Keratinocyte (primary cell): Measurements from ENCODE around the gene MACROH2A1. TPM values are rescaled to one million over a fixed set of nuclear protein-coding genes. Genes with fewer than 3 reads are reported as not detected.

ENCODE experiments used
- DNase-seq: peaks from one replicate; pipeline ENCODE4 v3.0.0-alpha.2; 2011; ENCODE audit warnings: low read depth, missing footprints, low spot score
- FAIRE-seq: peaks from 2 replicates; lab custom pipeline; 2011; peaks lifted over from hg19 to GRCh38; lab: Jason Lieb, UNC
- H2AFZ ChIP-seq: 2 replicates; pipeline ENCODE4 v1.6.0; 2012; ENCODE audit warnings: low read length, control low read depth, inconsistent platforms; ENCODE audit not compliant: control insufficient read depth
- H3K27ac ChIP-seq: 2 replicates; pipeline ENCODE4 v1.5.1; 2011; ENCODE audit warnings: low read length; ENCODE audit not compliant: control insufficient read depth, insufficient read depth
- H3K27me3 ChIP-seq: 3 replicates; pipeline ENCODE4 v1.6.0; 2011; ENCODE audit warnings: low read length; ENCODE audit not compliant: control insufficient read depth, insufficient read depth; ENCODE audit errors: extremely low read depth
- H3K36me3 ChIP-seq, 2 experiments: 2 replicates in 1 of 2; 3 replicates in 1 of 2; pipeline ENCODE4 v1.5.1; 2011; ENCODE audit warnings: low read length in 2 of 2, mild to moderate bottlenecking in 1 of 2; ENCODE audit not compliant: control insufficient read depth in 2 of 2, insufficient read depth in 2 of 2; ENCODE audit errors: extremely low read depth in 1 of 2
- H3K4me1 ChIP-seq: 3 replicates; pipeline ENCODE4 v1.5.1; 2011; ENCODE audit warnings: low read length; ENCODE audit not compliant: control insufficient read depth, insufficient read depth; ENCODE audit errors: extremely low read depth
- H3K4me2 ChIP-seq: 3 replicates; pipeline ENCODE4 v1.6.0; 2011; ENCODE audit warnings: low read depth, low read length; ENCODE audit not compliant: control insufficient read depth, insufficient read depth; ENCODE audit errors: extremely low read depth
- H3K4me3 ChIP-seq, 3 experiments: fragments of 200-600 bp in 1 of 3; sonication (generic) in 1 of 3; 2 replicates in 2 of 3; 3 replicates in 1 of 3; pipeline ENCODE4 v1.5.1; 2011 to 2016; ENCODE audit warnings: low read length in 3 of 3, mild to moderate bottlenecking in 3 of 3, control low read depth in 2 of 3, inconsistent platforms in 1 of 3, low read depth in 1 of 3, mixed read lengths in 1 of 3, mixed run types in 1 of 3, moderate library complexity in 1 of 3; ENCODE audit not compliant: control insufficient read depth in 2 of 3, insufficient read depth in 2 of 3; ENCODE audit errors: extremely low read depth in 1 of 3
- H3K79me2 ChIP-seq: 2 replicates; pipeline ENCODE4 v1.6.0; 2012; ENCODE audit warnings: low read length; ENCODE audit not compliant: control insufficient read depth, insufficient read depth
- H3K9ac ChIP-seq: 3 replicates; pipeline ENCODE4 v1.6.0; 2011; ENCODE audit warnings: low read length; ENCODE audit not compliant: control insufficient read depth, insufficient read depth; ENCODE audit errors: extremely low read depth
- H3K9me1 ChIP-seq: 3 replicates; pipeline ENCODE4 v1.6.0; 2011; ENCODE audit warnings: low read length; ENCODE audit not compliant: control insufficient read depth, insufficient read depth; ENCODE audit errors: extremely low read depth
- H3K9me3 ChIP-seq: 2 replicates; pipeline ENCODE4 v1.5.1; 2012; ENCODE audit warnings: low read depth, low read length; ENCODE audit not compliant: control insufficient read depth
- H4K20me1 ChIP-seq: 3 replicates; pipeline ENCODE4 v1.6.0; 2011; ENCODE audit warnings: low read length; ENCODE audit not compliant: control insufficient read depth, insufficient read depth; ENCODE audit errors: extremely low read depth
- CTCF ChIP-seq, 3 experiments: IDR thresholded peaks in 1 of 3; conservative IDR thresholded peaks in 1 of 3; optimal IDR thresholded peaks in 1 of 3; 2 replicates in 2 of 3; 3 replicates in 1 of 3; pipeline versions ENCODE3 to v1.5.1; 2011; ENCODE audit warnings: low read length in 3 of 3, mild to moderate bottlenecking in 3 of 3, moderate library complexity in 2 of 3, control low read depth in 1 of 3, inconsistent platforms in 1 of 3; ENCODE audit not compliant: insufficient read depth in 2 of 3; ENCODE audit errors: extremely low read depth in 1 of 3
- EZH2 ChIP-seq: IDR thresholded peaks from one replicate; pipeline ENCODE4 v1.6.1; 2012; ENCODE audit warnings: inconsistent platforms, mild to moderate bottlenecking, low read length, moderate library complexity
- dilution Hi-C: fragments of 300-500 bp; cut with MboI; formaldehyde crosslinking; loops from one replicate; pipeline ENCODE4 v1.7.0; 2020; ENCODE audit warnings: low sequenced_read_pairs; ENCODE audit not compliant: extremely low pct_ligation_motif_present
- polyA plus RNA-seq, 5 experiments: library from polyadenylated mRNA; depleted of rRNA in 3 of 5; stranded (reverse) in 3 of 5; stranded (forward) in 1 of 5; unstranded in 1 of 5; fragments of >200 nt; gene quantifications; 1 replicate in 1 of 5; 2 replicates in 3 of 5; 3 replicates in 1 of 5; pipeline versions ENCODE4 v1.2.1 to v1.2.3, GENCODE V29; 2011 to 2012; ENCODE audit warnings: missing spikeins in 2 of 5, low read depth in 1 of 5, low replicate concordance in 1 of 5

MACROH2A1 gene
- polyA plus RNA-seq, 1 donor (not counting 4 experiments of a cell fraction or from before 2014, with no cell fraction given), result 208 TPM

- Histone ChIP-seq H3K27ac (no peak overlapping the region), H4K20me1 (no peaks in the 10 kb centered on the region), H3K27me3 (peaks cover 7% of the 10 kb centered on the region), H3K9me3 (peaks cover 4% of the 10 kb centered on the region), H3K4me3 (no peak overlapping the region), H3K9me1 (no peaks in the 10 kb centered on the region), H3K79me2 (no peaks in the 10 kb centered on the region), H3K9ac (no peak overlapping the region), H3K4me2 (no peak overlapping the region), H3K4me1 (no peaks in the 10 kb centered on the region), H2AFZ (no peak overlapping the region), H3K36me3 (no peaks in the 10 kb centered on the region)
- DNase-seq (no peak), FAIRE-seq (no peak)
- dilution Hi-C loops, result no loop called here
- TF ChIP-seq EZH2 (no peak), CTCF (optimal IDR thresholded peaks at IDR 0.05 in 1 of 3, IDR thresholded peaks at IDR 0.05 in 1 of 3, conservative IDR thresholded peaks at IDR 0.05 in 1 of 3; ENCODE audit: extremely low read depth in 1 of 3, insufficient read depth in 2 of 3, low read length in 3 of 3) (no peak)
These were observed 30.5 kb upstream of the MACROH2A1 start for GRCh38 chr5:135429301-135430134.

- DNase-seq (no peak), FAIRE-seq (no peak)
- no peak overlapping the region for H3K9ac ChIP-seq
- H3K9me3 ChIP-seq, result peaks cover 4% of the 10 kb centered on the region
- no peak overlapping the region for H2AFZ ChIP-seq
- H3K4me1 ChIP-seq, result peaks cover 3% of the 10 kb centered on the region
- TF ChIP-seq EZH2, result no peak
- TF ChIP-seq CTCF (optimal IDR thresholded peaks at IDR 0.05 in 1 of 3, IDR thresholded peaks at IDR 0.05 in 1 of 3, conservative IDR thresholded peaks at IDR 0.05 in 1 of 3; ENCODE audit: extremely low read depth in 1 of 3, insufficient read depth in 2 of 3, low read length in 3 of 3), result no peak
- H3K36me3 ChIP-seq, result no peaks in the 10 kb centered on the region
- no peaks in the 10 kb centered on the region for H3K79me2 ChIP-seq
- dilution Hi-C loops, result no loop called here
- H3K4me2 ChIP-seq, result no peak overlapping the region
- H4K20me1 ChIP-seq, result no peaks in the 10 kb centered on the region
- no peak overlapping the region for H3K4me3 ChIP-seq
- H3K27ac ChIP-seq, result no peak overlapping the region
- H3K9me1 ChIP-seq, result no peaks in the 10 kb centered on the region
- peaks cover 4% of the 10 kb centered on the region for H3K27me3 ChIP-seq
These were observed 29.6 kb upstream of the MACROH2A1 start for GRCh38 chr5:135428586-135428985.
